GOT3 (cell line): ENCODE results near the gene SUSD1.

Source experiments
- DNase-seq: peaks from one replicate; lab custom pipeline; 2025; ENCODE audit warnings: mixed read lengths; lab: John Stamatoyannopoulos, UW

Gene SUSD1

GRCh38 chr9:112038017-112038408 is 137.1 kb downstream of the SUSD1 start:
- DNase-seq: no peak

GRCh38 chr9:112037281-112038016 is 137.6 kb downstream of the SUSD1 start:
- no peak for DNase-seq

- no peak for DNase-seq
These were observed 139.8 kb downstream of the SUSD1 start for GRCh38 chr9:112035166-112035826.

- DNase-seq: no peak
These were observed 140.9 kb downstream of the SUSD1 start for GRCh38 chr9:112034216-112034611.

- no peak for DNase-seq
These were observed 141.6 kb downstream of the SUSD1 start for GRCh38 chr9:112033237-112034215.

GRCh38 chr9:112032743-112033142 is 142.4 kb downstream of the SUSD1 start:
- DNase-seq: no peak

- DNase-seq: no peak
These were observed 143.1 kb downstream of the SUSD1 start for GRCh38 chr9:112032009-112032408.

- DNase-seq: no peak
These were observed 143.7 kb downstream of the SUSD1 start for GRCh38 chr9:112031400-112031799.

GRCh38 chr9:112029921-112030444 is 145.1 kb downstream of the SUSD1 start:
- DNase-seq: no peak

- DNase-seq: no peak
These were observed 146.6 kb downstream of the SUSD1 start for GRCh38 chr9:112028242-112029221.

- no peak for DNase-seq
These were observed 149.2 kb downstream of the SUSD1 start for GRCh38 chr9:112025850-112026249.

GRCh38 chr9:112021742-112022141 is 153.4 kb downstream of the SUSD1 start:
- DNase-seq: no peak

GRCh38 chr9:112020680-112021596 is 154.2 kb downstream of the SUSD1 start:
- DNase-seq: no peak

- DNase-seq: no peak
These were observed 157.2 kb downstream of the SUSD1 start for GRCh38 chr9:112017878-112018277.

- DNase-seq: no peak
These were observed 159.4 kb downstream of the SUSD1 start for GRCh38 chr9:112015736-112016135.

- no peak for DNase-seq
These were observed 159.9 kb downstream of the SUSD1 start for GRCh38 chr9:112015149-112015548.

- no peak for DNase-seq
These were observed 161.8 kb downstream of the SUSD1 start for GRCh38 chr9:112013266-112013665.

- DNase-seq: peak; percentile 12
These were observed 162.8 kb downstream of the SUSD1 start for GRCh38 chr9:112012026-112012902.
